GM18520 (cell line): ENCODE measurements around the gene MYO18A.

Source experiments
- ATAC-seq: cut with Tn5 transposase; IDR thresholded peaks from one replicate; pipeline ENCODE4 v1.9.1; 2021; ENCODE audit not compliant: unreplicated experiment

Gene MYO18A

GRCh38 chr17:29037739-29038084 lies 142.5 kb downstream of the MYO18A start:
- ATAC-seq: no peak

- ATAC-seq: no peak
Measured at GRCh38 chr17:29036584-29036983, 143.6 kb downstream of the MYO18A start.

- ATAC-seq: no peak
Measured at GRCh38 chr17:29034510-29034909, 145.7 kb downstream of the MYO18A start.

GRCh38 chr17:29032857-29033197 lies 147.4 kb downstream of the MYO18A start:
- ATAC-seq: no peak

- no peak for ATAC-seq
Measured at GRCh38 chr17:29032013-29032856, 148.0 kb downstream of the MYO18A start.

- ATAC-seq: no peak
Measured at GRCh38 chr17:29031488-29031887, 148.7 kb downstream of the MYO18A start.

- ATAC-seq: no peak
Measured at GRCh38 chr17:29024316-29024952, 155.8 kb downstream of the MYO18A start.

GRCh38 chr17:29022074-29022473 lies 158.1 kb downstream of the MYO18A start:
- ATAC-seq: no peak

GRCh38 chr17:29021226-29021625 lies 159.0 kb downstream of the MYO18A start:
- ATAC-seq: no peak
